Measurements from ENCODE around the gene CCR7. TPM values are rescaled to one million over a fixed set of nuclear protein-coding genes. Genes with fewer than 3 reads are reported as not detected.
A peak's percentile ranks its signal among the peaks of the same experiment; 100 is the strongest.

CCR7 gene
- total and polyA plus RNA-seq, 11 donors = 0.09 to 2.2 (median 0.23) TPM; not detected in 3

- no peak overlapping the region for H3K27ac ChIP-seq
- DNase-seq (no peak), ATAC-seq (no peak)
- H3K4me3 ChIP-seq = no peak overlapping the region
- WGBS, 4 donors = 43 to 52% (median 47%) methylated on average over 2 of the region's 2 CpGs
- intact Hi-C loops (cut with DNase I) = loop anchor here in 1 of 10 donors (10.0 kb wide), 1 partner anchor 131 kb away; no protein-coding TSS in a partner anchor
- peaks cover 0 to 7% (median 0%) of the 10 kb centered on the region in 9 donors for H3K27me3 ChIP-seq
- H3K36me3 ChIP-seq = no peaks in the 10 kb centered on the region
- no peak for TF ChIP-seq POLR2A (IDR thresholded peaks at IDR 0.05)
- TF ChIP-seq, protein P1, sequence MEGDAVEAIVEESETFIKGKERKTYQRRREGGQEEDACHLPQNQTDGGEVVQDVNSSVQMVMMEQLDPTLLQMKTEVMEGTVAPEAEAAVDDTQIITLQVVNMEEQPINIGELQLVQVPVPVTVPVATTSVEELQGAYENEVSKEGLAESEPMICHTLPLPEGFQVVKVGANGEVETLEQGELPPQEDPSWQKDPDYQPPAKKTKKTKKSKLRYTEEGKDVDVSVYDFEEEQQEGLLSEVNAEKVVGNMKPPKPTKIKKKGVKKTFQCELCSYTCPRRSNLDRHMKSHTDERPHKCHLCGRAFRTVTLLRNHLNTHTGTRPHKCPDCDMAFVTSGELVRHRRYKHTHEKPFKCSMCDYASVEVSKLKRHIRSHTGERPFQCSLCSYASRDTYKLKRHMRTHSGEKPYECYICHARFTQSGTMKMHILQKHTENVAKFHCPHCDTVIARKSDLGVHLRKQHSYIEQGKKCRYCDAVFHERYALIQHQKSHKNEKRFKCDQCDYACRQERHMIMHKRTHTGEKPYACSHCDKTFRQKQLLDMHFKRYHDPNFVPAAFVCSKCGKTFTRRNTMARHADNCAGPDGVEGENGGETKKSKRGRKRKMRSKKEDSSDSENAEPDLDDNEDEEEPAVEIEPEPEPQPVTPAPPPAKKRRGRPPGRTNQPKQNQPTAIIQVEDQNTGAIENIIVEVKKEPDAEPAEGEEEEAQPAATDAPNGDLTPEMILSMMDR (IDR thresholded peaks at IDR 0.05) = no peak
- peaks cover 0 to 10% (median 3%) of the 10 kb centered on the region in 12 donors for H3K9me3 ChIP-seq
- H3K4me1 ChIP-seq = peaks cover 0 to 16% (median 0%) of the 10 kb centered on the region in 12 donors
Observed at GRCh38 chr17:40565769-40566409, 617 bp upstream of the CCR7 start.

DNA sequence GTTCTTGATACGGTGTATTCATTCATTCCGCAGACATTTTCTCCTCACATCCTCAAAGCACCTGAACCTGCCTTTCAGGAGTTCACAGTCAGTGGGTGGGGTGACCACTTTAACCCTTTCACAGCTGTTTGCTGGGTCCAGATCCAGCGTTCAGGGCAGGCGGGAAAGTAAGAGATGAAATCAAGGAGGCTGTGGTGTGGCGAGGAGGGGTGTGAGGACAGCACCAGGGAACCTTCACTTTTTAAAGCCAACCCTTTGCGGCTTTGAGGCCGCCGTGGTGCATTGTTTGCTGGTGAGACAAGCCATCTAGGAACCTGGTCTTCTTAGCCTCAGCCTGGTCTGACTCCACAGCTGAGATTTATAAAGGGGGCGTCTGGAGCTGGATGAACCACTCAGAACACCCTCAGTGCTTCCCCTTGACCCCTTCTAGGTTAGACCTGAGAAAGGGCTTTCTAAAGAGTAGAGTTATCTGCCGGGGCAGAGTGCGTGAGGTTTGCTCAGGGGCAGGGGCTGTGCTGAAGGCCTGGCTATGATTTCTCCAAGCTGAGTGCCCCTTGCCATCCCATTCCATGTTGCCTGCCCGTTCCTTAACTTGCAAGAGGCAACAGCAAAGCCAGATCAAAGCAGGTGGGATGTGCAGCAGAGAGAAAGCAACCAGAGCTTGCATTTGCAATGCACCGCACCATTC is 933 bp downstream of the CCR7 start:
- 89 to 93% (median 90%) methylated on average over 13 of the region's 13 CpGs for WGBS, 4 donors
- Histone ChIP-seq H3K4me3 (peak overlapping the region in 1 of 12 donors; percentile 48), H3K4me1 (peaks cover 0 to 30% (median 14%) of the 10 kb centered on the region in 12 donors), H3K36me3 (no peaks in the 10 kb centered on the region), H3K27ac (peak overlapping the region in 1 of 12 donors; percentile 52), H3K27me3 (peaks cover 0 to 10% (median 0%) of the 10 kb centered on the region in 9 donors), H3K9me3 (peaks cover 0 to 10% (median 3%) of the 10 kb centered on the region in 12 donors)
- TF ChIP-seq, protein P1 (IDR thresholded peaks at IDR 0.05) = no peak
- no peak for TF ChIP-seq POLR2A (IDR thresholded peaks at IDR 0.05)
- DNase-seq (no peak), ATAC-seq (no peak)
- intact Hi-C loops (cut with DNase I) = loop anchor here in 8 of 10 donors (5.0 to 10.0 kb wide), 6 partner anchors 87 to 207 kb away; partner anchors contain the start of genes GJD3 (in 2 of the 8) and IGFBP4 (in 1 of the 8)

GRCh38 chr17:40563220-40564052 is 1.8 kb downstream of the CCR7 start:
- H3K4me1 ChIP-seq = peaks cover 0 to 34% (median 21%) of the 10 kb centered on the region in 12 donors
- 81 to 86% (median 84%) methylated on average over 13 of the region's 13 CpGs for WGBS, 4 donors
- H3K9me3 ChIP-seq = peaks cover 0 to 10% (median 3%) of the 10 kb centered on the region in 12 donors
- ATAC-seq = no peak
- intact Hi-C loops (cut with DNase I) = loop anchor here in 8 of 10 donors (2.0 to 10.0 kb wide), 7 partner anchors 35 to 206 kb away; partner anchors contain the start of genes GJD3 (in 2 of the 8) and IGFBP4 (in 1 of the 8)
- peak overlapping the region in 1 of 12 donors; percentile 52 for H3K27ac ChIP-seq
- TF ChIP-seq, protein P1 (IDR thresholded peaks at IDR 0.05) = no peak
- TF ChIP-seq POLR2A (IDR thresholded peaks at IDR 0.05) = no peak
- DNase-seq = no peak
- peak overlapping the region in 1 of 12 donors; percentile 48 for H3K4me3 ChIP-seq
- peaks cover 0 to 10% (median 0%) of the 10 kb centered on the region in 9 donors for H3K27me3 ChIP-seq
- H3K36me3 ChIP-seq = no peaks in the 10 kb centered on the region
